ENCODE measurements around the gene ULK2. TPM values are rescaled to one million over a fixed set of nuclear protein-coding genes. Genes with fewer than 3 reads are reported as not detected.

The ULK2 gene
- total RNA-seq, 1 donor from 2014 or later = 29.0 TPM

DNA sequence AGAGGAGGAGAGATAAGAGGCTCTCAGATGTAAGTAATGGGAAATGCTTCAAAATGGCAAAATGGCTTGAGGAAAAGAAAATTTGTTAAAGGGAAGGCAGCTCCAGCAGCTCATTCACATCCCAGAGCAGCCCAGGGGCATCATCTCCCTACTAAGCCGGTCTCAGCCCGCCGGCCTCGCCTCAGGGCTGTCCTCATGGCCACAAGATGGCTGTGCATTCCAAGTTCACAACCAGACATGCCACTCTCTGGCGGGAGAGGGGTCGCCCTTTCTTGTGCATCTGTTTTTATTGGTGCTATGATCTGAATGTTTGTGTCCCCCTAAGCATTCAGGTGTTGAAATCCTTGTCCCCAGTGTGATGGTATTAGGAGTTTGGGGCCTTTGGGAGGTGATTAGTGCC is 137.8 kb downstream of the ULK2 start:
- H3K36me3 Mint-ChIP-seq (ENCODE audit: insufficient read depth) = no peaks in the 10 kb centered on the region
- no peak overlapping the region for H3K27ac Mint-ChIP-seq
- H3K9me3 Mint-ChIP-seq (ENCODE audit: low read depth) = no peaks in the 10 kb centered on the region
- TF ChIP-seq, protein P1, sequence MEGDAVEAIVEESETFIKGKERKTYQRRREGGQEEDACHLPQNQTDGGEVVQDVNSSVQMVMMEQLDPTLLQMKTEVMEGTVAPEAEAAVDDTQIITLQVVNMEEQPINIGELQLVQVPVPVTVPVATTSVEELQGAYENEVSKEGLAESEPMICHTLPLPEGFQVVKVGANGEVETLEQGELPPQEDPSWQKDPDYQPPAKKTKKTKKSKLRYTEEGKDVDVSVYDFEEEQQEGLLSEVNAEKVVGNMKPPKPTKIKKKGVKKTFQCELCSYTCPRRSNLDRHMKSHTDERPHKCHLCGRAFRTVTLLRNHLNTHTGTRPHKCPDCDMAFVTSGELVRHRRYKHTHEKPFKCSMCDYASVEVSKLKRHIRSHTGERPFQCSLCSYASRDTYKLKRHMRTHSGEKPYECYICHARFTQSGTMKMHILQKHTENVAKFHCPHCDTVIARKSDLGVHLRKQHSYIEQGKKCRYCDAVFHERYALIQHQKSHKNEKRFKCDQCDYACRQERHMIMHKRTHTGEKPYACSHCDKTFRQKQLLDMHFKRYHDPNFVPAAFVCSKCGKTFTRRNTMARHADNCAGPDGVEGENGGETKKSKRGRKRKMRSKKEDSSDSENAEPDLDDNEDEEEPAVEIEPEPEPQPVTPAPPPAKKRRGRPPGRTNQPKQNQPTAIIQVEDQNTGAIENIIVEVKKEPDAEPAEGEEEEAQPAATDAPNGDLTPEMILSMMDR (IDR thresholded peaks at IDR 0.05; ENCODE audit: unreplicated experiment) = no peak
- H3K4me1 Mint-ChIP-seq (ENCODE audit: low read depth) = peaks cover 6% of the 10 kb centered on the region
- no peak overlapping the region for H3K4me3 Mint-ChIP-seq (ENCODE audit: low read depth)
- DNase-seq (ENCODE audit: low spot score, unreplicated experiment) = no peak
- peaks cover 20% of the 10 kb centered on the region for H3K27me3 Mint-ChIP-seq

DNA sequence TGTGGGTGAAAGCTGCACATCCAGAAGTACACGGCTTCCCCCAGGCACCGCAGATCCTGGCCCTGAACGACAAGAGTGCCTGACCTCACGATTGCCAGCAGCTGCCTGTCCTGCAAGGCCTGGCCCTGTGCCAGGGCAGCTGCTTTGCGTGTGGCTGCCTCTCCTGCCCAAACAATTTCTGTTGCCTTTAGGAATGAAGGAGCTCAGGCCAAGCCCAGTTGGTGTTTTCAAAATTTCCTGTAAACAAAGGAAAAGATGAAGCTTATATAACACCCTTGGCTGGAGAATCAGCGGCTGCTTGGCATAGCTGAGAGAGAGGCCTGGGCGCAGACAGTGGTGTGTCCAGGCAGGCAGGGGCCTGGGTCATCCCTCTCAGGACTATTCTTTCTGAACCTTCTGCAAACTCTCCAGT is 139.6 kb downstream of the ULK2 start:
- Mint-ChIP-seq H3K36me3 (ENCODE audit: insufficient read depth) (no peaks in the 10 kb centered on the region), H3K27me3 (peaks cover 20% of the 10 kb centered on the region), H3K27ac (no peak overlapping the region), H3K4me1 (ENCODE audit: low read depth) (no peaks in the 10 kb centered on the region), H3K4me3 (ENCODE audit: low read depth) (no peak overlapping the region), H3K9me3 (ENCODE audit: low read depth) (no peaks in the 10 kb centered on the region)
- TF ChIP-seq, protein P1 (IDR thresholded peaks at IDR 0.05; ENCODE audit: unreplicated experiment) = no peak
- no peak for DNase-seq (ENCODE audit: low spot score, unreplicated experiment)

DNA sequence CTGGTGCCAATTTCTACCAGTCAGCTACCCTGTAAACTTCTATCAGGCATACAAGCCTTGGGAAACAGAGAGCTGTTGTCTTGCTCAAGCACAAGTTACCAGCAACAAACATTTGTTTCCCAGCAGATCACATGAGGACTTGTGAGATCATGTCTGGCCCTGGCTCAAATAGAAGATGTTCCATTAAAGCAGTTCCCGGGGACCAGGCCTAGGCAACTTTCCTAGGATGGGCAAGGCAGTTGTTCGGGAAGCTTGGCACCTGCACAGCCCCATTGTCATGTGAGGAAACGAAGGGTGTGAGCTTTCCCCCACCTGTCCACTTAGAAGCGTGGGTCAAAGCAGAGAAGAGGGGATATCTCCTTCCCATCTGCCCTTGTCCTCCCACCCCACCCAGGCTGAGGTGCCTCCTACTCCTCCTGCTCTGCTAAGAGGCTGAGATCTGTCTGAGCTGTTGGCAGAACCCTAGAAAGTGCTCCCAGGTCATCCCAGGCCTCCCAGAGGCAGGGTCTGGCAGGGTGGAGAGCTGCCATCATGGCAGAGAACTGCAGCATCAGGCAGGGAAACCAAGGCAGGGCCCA is 140.1 kb downstream of the ULK2 start:
- Mint-ChIP-seq H3K9me3 (ENCODE audit: low read depth) (no peaks in the 10 kb centered on the region), H3K27ac (no peak overlapping the region), H3K27me3 (peaks cover 18% of the 10 kb centered on the region), H3K4me3 (ENCODE audit: low read depth) (no peak overlapping the region), H3K4me1 (ENCODE audit: low read depth) (no peaks in the 10 kb centered on the region), H3K36me3 (ENCODE audit: insufficient read depth) (no peaks in the 10 kb centered on the region)
- TF ChIP-seq, protein P1 (IDR thresholded peaks at IDR 0.05; ENCODE audit: unreplicated experiment) = no peak
- no peak for DNase-seq (ENCODE audit: low spot score, unreplicated experiment)

DNA sequence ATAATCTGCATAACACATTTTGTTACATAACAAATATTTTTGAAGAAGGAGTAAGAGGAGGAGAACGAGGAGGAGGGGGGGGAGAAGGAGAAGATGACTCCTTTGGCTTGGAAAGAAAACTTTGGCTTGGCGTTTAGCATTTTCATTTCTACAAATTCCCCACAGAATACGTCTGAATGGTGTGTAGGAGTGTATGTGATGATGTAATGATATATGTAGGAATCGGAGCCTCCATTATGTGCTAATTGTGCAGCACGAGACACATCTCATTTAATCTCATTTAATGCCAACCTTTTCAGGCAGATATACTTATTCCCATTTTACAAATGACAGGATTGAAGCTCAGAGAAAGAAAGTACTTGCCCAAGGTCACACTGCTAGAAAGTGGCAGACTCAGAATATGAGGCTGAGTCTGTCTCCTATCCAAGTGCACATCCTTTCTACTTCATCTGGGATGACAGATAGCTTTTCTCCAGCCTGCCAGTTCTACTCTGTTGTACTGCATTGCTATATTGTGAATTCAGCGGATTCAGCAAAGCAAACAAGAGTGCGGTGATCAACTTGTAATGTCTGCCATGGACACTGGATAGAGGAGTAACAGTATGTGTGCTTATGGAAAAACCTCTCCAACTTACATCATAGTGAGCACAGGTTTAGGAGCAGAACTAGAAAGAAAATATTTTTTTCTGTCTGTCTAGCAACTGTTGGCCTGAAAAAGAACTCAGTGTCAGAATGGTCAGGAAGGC is 140.9 kb downstream of the ULK2 start:
- TF ChIP-seq, protein P1 (IDR thresholded peaks at IDR 0.05; ENCODE audit: unreplicated experiment) = no peak
- no peak overlapping the region for H3K4me3 Mint-ChIP-seq (ENCODE audit: low read depth)

DNA sequence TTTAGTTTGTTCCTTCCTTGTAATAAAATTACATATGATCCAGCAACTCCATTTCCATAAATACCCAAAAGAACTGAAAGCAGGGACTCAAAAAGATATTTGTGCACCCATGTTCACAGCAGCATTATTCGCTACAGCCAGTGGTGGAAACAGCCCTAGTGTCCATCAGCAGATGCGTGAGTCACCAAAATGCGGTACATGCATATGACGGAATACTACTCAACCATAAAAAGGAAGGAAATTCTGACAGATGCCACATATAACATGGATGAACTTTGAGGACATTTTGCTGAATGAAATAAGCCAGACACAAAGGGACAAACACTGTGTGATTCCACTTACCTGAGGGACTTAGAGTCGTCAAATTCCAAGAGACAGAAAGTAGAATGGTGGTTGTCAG is 142.2 kb downstream of the ULK2 start:
- peaks cover 9% of the 10 kb centered on the region for H3K27me3 Mint-ChIP-seq
- H3K36me3 Mint-ChIP-seq (ENCODE audit: insufficient read depth) = no peaks in the 10 kb centered on the region
- no peak for DNase-seq (ENCODE audit: low spot score, unreplicated experiment)
- TF ChIP-seq, protein P1 (IDR thresholded peaks at IDR 0.05; ENCODE audit: unreplicated experiment) = no peak
- H3K4me3 Mint-ChIP-seq (ENCODE audit: low read depth) = no peak overlapping the region
- no peaks in the 10 kb centered on the region for H3K9me3 Mint-ChIP-seq (ENCODE audit: low read depth)
- H3K27ac Mint-ChIP-seq = no peak overlapping the region
- no peaks in the 10 kb centered on the region for H3K4me1 Mint-ChIP-seq (ENCODE audit: low read depth)

More for the DNA sequence above, 140.9 kb downstream of the ULK2 start:
- Mint-ChIP-seq H3K9me3 (ENCODE audit: low read depth) (no peaks in the 10 kb centered on the region), H3K36me3 (ENCODE audit: insufficient read depth) (no peaks in the 10 kb centered on the region), H3K27me3 (peaks cover 14% of the 10 kb centered on the region), H3K4me1 (ENCODE audit: low read depth) (no peaks in the 10 kb centered on the region), H3K27ac (no peak overlapping the region)
- no peak for DNase-seq (ENCODE audit: low spot score, unreplicated experiment)

Measured in progenitor cell of endocrine pancreas (in vitro differentiated cells).